Stomach (tissue), 9 donors: ENCODE measurements around the gene OR52E5. TPM values are rescaled to one million over a fixed set of nuclear protein-coding genes. Genes with fewer than 3 reads are reported as not detected.

Experiments used
- DNase-seq, 2 donors: peaks; one replicate each; pipeline versions ENCODE4 v3.0.0 to v3.0.0-alpha.2; 2013 to 2019
- H3K27ac ChIP-seq, 5 donors: fragments of 200-600 bp in 4 of 5; sonication (generic) in 4 of 5; one replicate each; pipeline ENCODE4 v1.5.1; 2013 to 2019; ENCODE audit warnings: mild to moderate bottlenecking in 1 of 5, moderate library complexity in 1 of 5
- H3K27me3 ChIP-seq, 3 donors: fragments of 200-600 bp; sonication (generic); one replicate each; pipeline ENCODE4 v1.5.1; 2017 to 2019; ENCODE audit warnings: mixed run types in 1 of 3
- H3K36me3 ChIP-seq, 4 donors: fragments of 200-600 bp; sonication (generic); 1 replicate in 3 of 4; 2 replicates in 1 of 4; pipeline ENCODE4 v1.5.1; 2016 to 2019
- H3K4me1 ChIP-seq, 4 donors: fragments of 200-600 bp; sonication (generic); one replicate each; pipeline ENCODE4 v1.5.1; 2016 to 2019
- H3K4me3 ChIP-seq, 4 donors: fragments of 200-600 bp; sonication (generic) in 3 of 4; one replicate each; pipeline ENCODE4 v1.5.1; 2016 to 2019; ENCODE audit warnings: mild to moderate bottlenecking in 1 of 4
- H3K9me3 ChIP-seq, 4 donors: fragments of 200-600 bp; sonication (generic); one replicate each; pipeline ENCODE4 v1.5.1; 2016 to 2019
- CTCF ChIP-seq, 7 experiments: fragments of 450-650 bp in 4 of 7; fragments of 200-600 bp in 3 of 7; sonication (generic) in 3 of 7; IDR thresholded peaks; one replicate each; pipeline ENCODE4 v1.5.1; 2016 to 2019; ENCODE audit warnings: antibody characterized with exemption in 7 of 7, control low read depth in 2 of 7, mild to moderate bottlenecking in 1 of 7
- EP300 ChIP-seq: sonication (generic); formaldehyde crosslinking; IDR thresholded peaks from one replicate; pipeline ENCODE4 v1.6.1; 2017; ENCODE audit warnings: antibody characterized with exemption
- POLR2A ChIP-seq, 4 donors: fragments of 450-650 bp; IDR thresholded peaks; one replicate each; pipeline ENCODE4 v1.6.1; 2016; ENCODE audit warnings: antibody characterized with exemption in 4 of 4, control low read depth in 2 of 4, mild to moderate bottlenecking in 1 of 4, moderate library complexity in 1 of 4
- POLR2AphosphoS5 ChIP-seq, 3 donors: sonication (generic); formaldehyde crosslinking; IDR thresholded peaks; one replicate each; pipeline ENCODE4 v1.6.1; 2016; ENCODE audit warnings: antibody characterized with exemption in 3 of 3
- WGBS, 5 donors: extraction: QIAGEN DNeasy Blood & Tissue Kit in 3 of 5; methylation state at CpG; one replicate each; pipeline versions ENCODE4 v1.1.5 to v1.1.7; 2013 to 2018; 5-methylcytosine and 5-hydroxymethylcytosine counted together
- intact Hi-C: fragments of 100-400 bp; cut with DNase I; formaldehyde crosslinking; loops from one replicate; pipeline ENCODE4 v1.15.1; 2023; ENCODE audit warnings: low total_unique reads
- polyA plus RNA-seq, 3 donors: library from polyadenylated mRNA; stranded (reverse); fragments of 200-250 nt; gene quantifications; one replicate each; pipeline ENCODE4 v1.2.3, GENCODE V29; 2013
- total RNA-seq, 5 donors: library from RNA; depleted of rRNA; stranded (reverse); fragments of >200 nt; gene quantifications; one replicate each; pipeline versions ENCODE4 v1.1.0 to v1.2.3, GENCODE V29; 2014 to 2016
- donor health status: healthy with polysubstance abuse.
- donor health status: Bipolar disorder and iron deficiency.
- donor health status: healthy.

OR52E5 gene
- total and polyA plus RNA-seq, 8 donors: not detected

- TF ChIP-seq CTCF (IDR thresholded peaks at IDR 0.05): no peak
- TF ChIP-seq POLR2A (IDR thresholded peaks at IDR 0.05): no peak
- TF ChIP-seq EP300: no peak
- no peak for TF ChIP-seq POLR2AphosphoS5 (IDR thresholded peaks at IDR 0.05)
- no peaks in the 10 kb centered on the region for H3K9me3 ChIP-seq
- no peak overlapping the region for H3K27ac ChIP-seq
- no peaks in the 10 kb centered on the region for H3K4me1 ChIP-seq
- no peak for DNase-seq
- intact Hi-C loops: no loop called here
- no peaks in the 10 kb centered on the region for H3K27me3 ChIP-seq
- H3K4me3 ChIP-seq: no peak overlapping the region
- H3K36me3 ChIP-seq: no peaks in the 10 kb centered on the region
Measured at GRCh38 chr11:5881756-5882155, 11.3 kb upstream of the OR52E5 start.

- H3K9me3 ChIP-seq: no peaks in the 10 kb centered on the region
- WGBS, 5 donors: 58 to 69% (median 64%) methylated on average over 3 of the region's 3 CpGs
- TF ChIP-seq EP300 (no peak), CTCF (IDR thresholded peaks at IDR 0.05) (no peak), POLR2A (IDR thresholded peaks at IDR 0.05) (no peak), POLR2AphosphoS5 (IDR thresholded peaks at IDR 0.05) (no peak)
- intact Hi-C loops: no loop called here
- no peaks in the 10 kb centered on the region for H3K36me3 ChIP-seq
- no peaks in the 10 kb centered on the region for H3K27me3 ChIP-seq
- H3K4me3 ChIP-seq: no peak overlapping the region
- H3K4me1 ChIP-seq: no peaks in the 10 kb centered on the region
- DNase-seq: no peak
- H3K27ac ChIP-seq: no peak overlapping the region
Measured at GRCh38 chr11:5887172-5887571, 5.8 kb upstream of the OR52E5 start.

GRCh38 chr11:5887661-5888060, 5.3 kb upstream of the OR52E5 start:
- H3K27me3 ChIP-seq: no peaks in the 10 kb centered on the region
- no peaks in the 10 kb centered on the region for H3K9me3 ChIP-seq
- intact Hi-C loops: no loop called here
- 60 to 71% (median 65%) methylated on average over 1 of the region's 1 CpG for WGBS, 5 donors
- no peak for TF ChIP-seq POLR2AphosphoS5 (IDR thresholded peaks at IDR 0.05)
- no peak for TF ChIP-seq POLR2A (IDR thresholded peaks at IDR 0.05)
- no peak for TF ChIP-seq CTCF (IDR thresholded peaks at IDR 0.05)
- TF ChIP-seq EP300: no peak
- H3K4me1 ChIP-seq: no peaks in the 10 kb centered on the region
- no peaks in the 10 kb centered on the region for H3K36me3 ChIP-seq
- no peak overlapping the region for H3K27ac ChIP-seq
- no peak for DNase-seq
- H3K4me3 ChIP-seq: no peak overlapping the region

- WGBS, 5 donors: 53 to 67% (median 61%) methylated on average over 4 of the region's 4 CpGs
- Histone ChIP-seq H3K27ac (no peak overlapping the region), H3K4me1 (no peaks in the 10 kb centered on the region), H3K27me3 (no peaks in the 10 kb centered on the region), H3K4me3 (no peak overlapping the region), H3K9me3 (no peaks in the 10 kb centered on the region), H3K36me3 (no peaks in the 10 kb centered on the region)
- no peak for DNase-seq
- intact Hi-C loops: no loop called here
- TF ChIP-seq CTCF (IDR thresholded peaks at IDR 0.05) (peak in 2 of 7 experiments; percentile 10 to 37), POLR2A (IDR thresholded peaks at IDR 0.05) (no peak)
Measured at GRCh38 chr11:5891216-5891800, 1.7 kb upstream of the OR52E5 start.
